ENCODE data around the gene MMRN2.

- TF ChIP-seq ZFP30 (CRISPR knock-in tag; IDR thresholded peaks at IDR 0.05) (no peak), ESRRG (CRISPR knock-in tag; IDR thresholded peaks at IDR 0.05) (no peak), POU6F1 (CRISPR knock-in tag; IDR thresholded peaks at IDR 0.05; ENCODE audit: borderline replicate concordance, low read depth) (no peak)
Observed at GRCh38 chr10:86905429-86905828, 52.0 kb downstream of the MMRN2 start.

All from SK-N-SH treated with all-trans-retinoic acid at 6 μM for 48 hours (cell line).